Upper lobe of left lung (tissue), 4 donors: ENCODE measurements around the gene FNBP1L.

Experiments used
- CTCF ChIP-seq, 6 experiments: fragments of 450-650 bp in 4 of 6; fragments of 200-600 bp in 2 of 6; sonication (generic) in 2 of 6; IDR thresholded peaks; one replicate each; pipeline ENCODE4 v1.5.1; 2016 to 2019; ENCODE audit warnings: antibody characterized with exemption in 6 of 6
- EP300 ChIP-seq, 4 donors: sonication (generic); formaldehyde crosslinking; IDR thresholded peaks; one replicate each; pipeline ENCODE4 v1.5.1; 2017; ENCODE audit warnings: antibody characterized with exemption in 4 of 4, control low read depth in 2 of 4
- POLR2AphosphoS5 ChIP-seq, 2 donors: sonication (generic); formaldehyde crosslinking; IDR thresholded peaks; one replicate each; pipeline ENCODE4 v1.5.1; 2017; ENCODE audit warnings: antibody characterized with exemption in 2 of 2

- TF ChIP-seq POLR2AphosphoS5 (IDR thresholded peaks at IDR 0.05) (no peak), EP300 (IDR thresholded peaks at IDR 0.05) (no peak), CTCF (IDR thresholded peaks at IDR 0.05) (no peak)
These were observed 101.2 kb downstream of the FNBP1L start for GRCh38 chr1:93549131-93549530.
